Suprapubic skin (tissue), 4 donors: ENCODE measurements around the gene CTNND2. TPM values are rescaled to one million over a fixed set of nuclear protein-coding genes. Genes with fewer than 3 reads are reported as not detected.
"Not testable (repeated sequence)": the region's sequence is repeated elsewhere in the genome, so short reads cannot be mapped to it uniquely, and the experiment has no call there.

Experiments used
- DNase-seq, 2 donors: peaks; one replicate each; pipeline ENCODE4 v3.0.0-alpha.2; 2019; ENCODE audit warnings: low spot score in 2 of 2
- H3K27ac ChIP-seq: fragments of 200-600 bp; sonication (generic); one replicate; pipeline ENCODE4 v1.5.1; 2019
- H3K27me3 ChIP-seq: fragments of 200-600 bp; sonication (generic); one replicate; pipeline ENCODE4 v1.5.1; 2019
- H3K36me3 ChIP-seq: fragments of 200-600 bp; sonication (generic); one replicate; pipeline ENCODE4 v1.5.1; 2019
- H3K4me1 ChIP-seq: fragments of 200-600 bp; sonication (generic); one replicate; pipeline ENCODE4 v1.5.1; 2019
- H3K4me3 ChIP-seq: fragments of 200-600 bp; sonication (generic); one replicate; pipeline ENCODE4 v1.5.1; 2019; ENCODE audit warnings: mild to moderate bottlenecking
- H3K9me3 ChIP-seq: fragments of 200-600 bp; sonication (generic); one replicate; pipeline ENCODE4 v1.5.1; 2019
- EP300 ChIP-seq: sonication (generic); formaldehyde crosslinking; IDR thresholded peaks from one replicate; pipeline ENCODE4 v1.6.1; 2017; ENCODE audit warnings: antibody characterized with exemption
- POLR2A ChIP-seq, 2 donors: fragments of 450-650 bp; IDR thresholded peaks; one replicate each; pipeline ENCODE4 v1.6.1; 2017; ENCODE audit warnings: antibody characterized with exemption in 2 of 2, mild to moderate bottlenecking in 2 of 2, moderate library complexity in 2 of 2
- POLR2AphosphoS5 ChIP-seq, 3 donors: sonication (generic); formaldehyde crosslinking; IDR thresholded peaks; one replicate each; pipeline ENCODE4 v1.6.1; 2017; ENCODE audit warnings: antibody characterized with exemption in 3 of 3
- WGBS: methylation state at CpG from one replicate; pipeline ENCODE4 v1.1.5; 2018; 5-methylcytosine and 5-hydroxymethylcytosine counted together
- total RNA-seq, 4 donors: library from RNA; depleted of rRNA; stranded (reverse); fragments of >200 nt; gene quantifications; one replicate each; pipeline ENCODE4 v1.1.0, GENCODE V29; 2016
- TF ChIP-seq, protein P1 (sequence below), 2 donors: fragments of 200-600 bp in 1 of 2; fragments of 450-650 bp in 1 of 2; sonication (generic) in 1 of 2; IDR thresholded peaks; one replicate each; pipeline ENCODE4 v1.5.1; 2016 to 2019; ENCODE audit warnings: antibody characterized with exemption in 2 of 2, mild to moderate bottlenecking in 1 of 2, moderate library complexity in 1 of 2

CTNND2 gene
- total RNA-seq, 4 donors from 2014 or later: 0.40 to 3.8 (median 2.2) TPM

DNA sequence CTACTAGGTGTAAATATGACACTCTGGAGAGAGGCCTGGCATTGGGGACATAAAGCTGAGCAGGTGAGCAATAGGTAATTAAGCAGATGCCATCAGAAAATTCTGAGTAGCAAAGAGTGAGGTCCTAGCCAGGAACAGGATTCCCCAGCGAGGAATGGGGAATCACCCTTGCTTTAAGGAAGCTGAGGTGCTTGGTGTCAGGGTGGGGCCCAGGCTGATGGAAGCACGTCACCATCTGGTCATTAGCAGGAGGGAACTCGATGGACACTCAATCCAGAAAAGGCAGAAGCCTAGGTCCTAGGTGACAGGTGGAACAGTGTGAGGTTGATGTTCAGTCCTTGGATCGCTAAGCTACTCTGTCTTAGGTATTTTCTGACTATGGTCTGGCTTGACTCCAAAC, 580.5 kb downstream of the CTNND2 start:
- WGBS: 75% methylated on average over 4 of the region's 4 CpGs
- TF ChIP-seq POLR2AphosphoS5 (IDR thresholded peaks at IDR 0.05) (no peak), POLR2A (IDR thresholded peaks at IDR 0.05) (no peak), EP300 (no peak)
- TF ChIP-seq, protein P1, sequence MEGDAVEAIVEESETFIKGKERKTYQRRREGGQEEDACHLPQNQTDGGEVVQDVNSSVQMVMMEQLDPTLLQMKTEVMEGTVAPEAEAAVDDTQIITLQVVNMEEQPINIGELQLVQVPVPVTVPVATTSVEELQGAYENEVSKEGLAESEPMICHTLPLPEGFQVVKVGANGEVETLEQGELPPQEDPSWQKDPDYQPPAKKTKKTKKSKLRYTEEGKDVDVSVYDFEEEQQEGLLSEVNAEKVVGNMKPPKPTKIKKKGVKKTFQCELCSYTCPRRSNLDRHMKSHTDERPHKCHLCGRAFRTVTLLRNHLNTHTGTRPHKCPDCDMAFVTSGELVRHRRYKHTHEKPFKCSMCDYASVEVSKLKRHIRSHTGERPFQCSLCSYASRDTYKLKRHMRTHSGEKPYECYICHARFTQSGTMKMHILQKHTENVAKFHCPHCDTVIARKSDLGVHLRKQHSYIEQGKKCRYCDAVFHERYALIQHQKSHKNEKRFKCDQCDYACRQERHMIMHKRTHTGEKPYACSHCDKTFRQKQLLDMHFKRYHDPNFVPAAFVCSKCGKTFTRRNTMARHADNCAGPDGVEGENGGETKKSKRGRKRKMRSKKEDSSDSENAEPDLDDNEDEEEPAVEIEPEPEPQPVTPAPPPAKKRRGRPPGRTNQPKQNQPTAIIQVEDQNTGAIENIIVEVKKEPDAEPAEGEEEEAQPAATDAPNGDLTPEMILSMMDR (IDR thresholded peaks at IDR 0.05): no peak
- peaks cover 3% of the 10 kb centered on the region for H3K4me1 ChIP-seq
- no peak overlapping the region for H3K4me3 ChIP-seq
- H3K27me3 ChIP-seq: no peaks in the 10 kb centered on the region
- no peak for DNase-seq
- no peak overlapping the region for H3K27ac ChIP-seq
- H3K36me3 ChIP-seq: no peaks in the 10 kb centered on the region
- H3K9me3 ChIP-seq: no peaks in the 10 kb centered on the region

DNA sequence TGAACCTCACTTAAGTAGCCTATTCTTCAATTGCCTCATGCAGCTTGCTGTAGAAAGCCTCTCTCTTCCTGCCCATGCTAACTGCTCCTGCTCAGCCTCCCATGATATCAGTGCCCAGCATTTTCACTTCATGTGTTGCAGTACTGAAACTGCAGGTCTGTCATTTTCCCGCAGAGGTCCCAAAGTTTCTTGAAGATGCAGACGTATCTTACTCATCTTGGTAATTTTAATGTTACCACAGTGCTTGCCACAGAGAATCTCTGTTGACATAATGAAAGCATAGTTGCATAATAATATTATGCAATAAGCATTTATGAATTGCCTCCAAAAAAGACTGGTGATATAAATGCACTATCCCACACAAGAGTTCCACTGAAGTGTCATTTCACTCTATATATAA, 582.1 kb downstream of the CTNND2 start:
- peaks cover 3% of the 10 kb centered on the region for H3K4me1 ChIP-seq
- WGBS: 42% methylated on average over 2 of the region's 2 CpGs
- no peaks in the 10 kb centered on the region for H3K27me3 ChIP-seq
- no peaks in the 10 kb centered on the region for H3K36me3 ChIP-seq
- no peak for DNase-seq
- no peak overlapping the region for H3K27ac ChIP-seq
- H3K4me3 ChIP-seq: no peak overlapping the region
- no peaks in the 10 kb centered on the region for H3K9me3 ChIP-seq
- TF ChIP-seq EP300 (no peak), POLR2A (IDR thresholded peaks at IDR 0.05) (no peak), POLR2AphosphoS5 (IDR thresholded peaks at IDR 0.05) (no peak)
- TF ChIP-seq, protein P1 (IDR thresholded peaks at IDR 0.05): no peak

DNA sequence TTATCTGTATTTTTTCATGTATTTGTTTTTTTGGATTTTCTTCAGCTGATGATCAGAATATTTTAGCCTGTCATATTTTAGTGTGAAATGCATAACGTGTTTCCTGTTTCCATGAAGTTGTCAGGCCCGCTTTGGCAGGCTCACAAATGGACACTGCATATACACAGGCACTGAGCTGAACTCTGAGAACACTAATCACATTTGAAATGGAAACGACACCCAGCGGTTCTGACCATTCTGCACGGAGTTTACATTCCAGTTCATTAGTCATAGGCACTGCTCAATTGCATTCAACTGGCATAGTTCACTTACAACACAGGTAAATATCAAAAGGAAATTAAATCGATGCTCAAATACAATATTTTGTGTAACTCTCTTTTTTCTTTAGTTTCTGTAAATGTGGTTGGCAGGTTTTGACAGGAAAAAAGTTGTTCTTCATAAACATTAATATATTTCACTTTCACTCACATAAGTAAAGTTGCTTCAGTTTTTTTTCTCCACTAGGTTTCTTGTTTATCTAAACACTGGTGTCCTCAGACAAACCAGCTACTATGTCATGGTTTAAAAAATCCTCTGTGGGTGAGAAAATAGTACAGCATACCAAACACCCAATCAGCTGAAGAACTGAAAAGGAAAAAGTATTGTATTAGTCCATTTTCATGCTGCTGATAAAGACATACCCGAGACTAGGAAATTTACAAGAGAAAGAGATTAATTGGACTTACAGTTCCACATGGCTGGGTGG, 584.2 kb downstream of the CTNND2 start:
- no peak overlapping the region for H3K4me3 ChIP-seq
- no peak for DNase-seq
- no peaks in the 10 kb centered on the region for H3K27me3 ChIP-seq
- H3K9me3 ChIP-seq: no peaks in the 10 kb centered on the region
- no peaks in the 10 kb centered on the region for H3K36me3 ChIP-seq
- no peak overlapping the region for H3K27ac ChIP-seq
- TF ChIP-seq EP300: no peak
- TF ChIP-seq POLR2AphosphoS5 (IDR thresholded peaks at IDR 0.05): no peak
- no peak for TF ChIP-seq POLR2A (IDR thresholded peaks at IDR 0.05)
- TF ChIP-seq, protein P1 (IDR thresholded peaks at IDR 0.05): no peak
- 67% methylated on average over 7 of the region's 7 CpGs for WGBS
- H3K4me1 ChIP-seq: peaks cover 3% of the 10 kb centered on the region

DNA sequence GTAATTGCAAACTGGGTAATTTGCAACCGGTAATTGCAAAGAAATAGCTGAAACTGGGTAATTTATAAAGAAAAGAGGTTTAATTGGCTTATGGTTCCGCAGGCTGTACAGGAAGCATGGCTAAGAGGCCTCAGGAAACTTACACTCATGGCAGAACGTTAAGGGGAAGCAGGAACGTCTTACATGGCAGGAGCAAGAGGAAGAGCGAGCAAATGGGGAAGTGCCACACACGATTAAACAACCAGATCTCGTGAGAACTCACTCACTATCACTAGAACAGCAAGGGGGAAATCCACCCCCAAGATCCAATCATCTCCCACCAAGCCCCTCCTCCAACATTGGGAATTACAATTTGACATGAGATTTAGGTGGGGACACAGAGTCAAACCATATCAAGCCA, 590.6 kb downstream of the CTNND2 start:
- not testable (repeated sequence) for H3K27me3 ChIP-seq, H3K4me3 ChIP-seq, H3K9me3 ChIP-seq, H3K36me3 ChIP-seq, H3K27ac ChIP-seq, DNase-seq, H3K4me1 ChIP-seq
- 74% methylated on average over 7 of the region's 7 CpGs for WGBS

DNA sequence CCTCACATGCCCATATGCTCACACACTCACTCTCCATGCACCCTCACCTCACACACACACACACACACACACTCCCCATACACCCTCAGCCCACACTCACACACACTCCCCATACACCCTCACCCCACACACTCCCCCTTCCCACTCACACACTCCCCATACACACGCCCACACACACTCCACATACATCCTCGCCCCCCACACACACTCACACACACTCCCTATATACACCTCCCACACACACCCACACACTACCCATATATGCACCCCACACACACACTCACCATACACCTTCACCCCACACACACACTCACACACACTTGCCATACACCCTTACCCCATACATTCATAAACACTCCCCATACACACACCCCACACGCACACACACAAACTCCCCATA, 592.5 kb downstream of the CTNND2 start:
- Histone ChIP-seq H3K27ac (no peak overlapping the region), H3K4me3 (no peak overlapping the region), H3K9me3 (no peaks in the 10 kb centered on the region), H3K27me3 (no peaks in the 10 kb centered on the region), H3K4me1 (no peaks in the 10 kb centered on the region), H3K36me3 (no peaks in the 10 kb centered on the region)
- WGBS: 86% methylated on average over 3 of the region's 3 CpGs
- no peak for DNase-seq
- TF ChIP-seq, protein P1 (IDR thresholded peaks at IDR 0.05): no peak
- TF ChIP-seq POLR2A (IDR thresholded peaks at IDR 0.05): no peak

DNA sequence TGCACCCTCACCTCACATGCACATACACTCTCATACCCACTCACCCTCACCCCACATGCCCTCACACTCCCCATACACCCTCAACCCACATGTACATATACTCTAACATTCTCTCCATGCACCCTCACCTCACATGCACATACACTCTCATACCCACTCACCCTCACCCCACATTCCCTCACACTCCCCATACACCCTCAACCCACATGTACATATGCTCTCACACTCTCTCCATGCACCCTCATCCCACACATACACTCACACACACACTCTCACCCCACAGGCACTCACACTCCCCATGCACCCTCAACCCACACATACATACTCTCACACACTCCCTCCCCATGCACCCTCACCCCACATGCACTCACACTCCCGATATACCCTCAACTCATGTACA, 593.0 kb downstream of the CTNND2 start:
- Histone ChIP-seq H3K4me3 (no peak overlapping the region), H3K27ac (no peak overlapping the region), H3K36me3 (no peaks in the 10 kb centered on the region), H3K27me3 (no peaks in the 10 kb centered on the region), H3K9me3 (no peaks in the 10 kb centered on the region), H3K4me1 (no peaks in the 10 kb centered on the region)
- TF ChIP-seq EP300 (no peak), POLR2AphosphoS5 (IDR thresholded peaks at IDR 0.05) (no peak), POLR2A (IDR thresholded peaks at IDR 0.05) (no peak)
- TF ChIP-seq, protein P1 (IDR thresholded peaks at IDR 0.05): no peak
- no peak for DNase-seq
- 90% methylated on average over 1 of the region's 1 CpG for WGBS
